Measurements from ENCODE around the gene B4GALT5.

Gene B4GALT5

DNA sequence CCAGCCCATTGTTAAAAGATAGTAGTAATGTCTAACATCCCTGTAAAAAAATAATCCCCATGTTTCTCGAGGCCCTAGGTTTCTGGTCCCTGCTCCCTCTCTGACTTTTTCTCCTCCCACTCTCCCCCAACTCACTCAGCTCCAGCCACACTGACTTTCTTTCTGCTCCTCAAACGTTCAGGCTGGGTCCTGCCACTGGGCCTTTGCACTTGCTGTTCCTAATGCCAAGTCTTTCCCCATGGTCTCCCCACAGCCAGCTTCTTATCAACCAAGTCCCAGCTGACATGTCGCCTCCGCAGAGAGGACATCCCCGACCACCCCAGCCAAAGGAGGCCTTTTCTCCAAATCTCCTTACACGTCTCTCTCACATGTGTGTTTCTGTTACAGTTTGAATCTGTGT is 123.9 kb downstream of the B4GALT5 start:
- no peak for DNase-seq

DNA sequence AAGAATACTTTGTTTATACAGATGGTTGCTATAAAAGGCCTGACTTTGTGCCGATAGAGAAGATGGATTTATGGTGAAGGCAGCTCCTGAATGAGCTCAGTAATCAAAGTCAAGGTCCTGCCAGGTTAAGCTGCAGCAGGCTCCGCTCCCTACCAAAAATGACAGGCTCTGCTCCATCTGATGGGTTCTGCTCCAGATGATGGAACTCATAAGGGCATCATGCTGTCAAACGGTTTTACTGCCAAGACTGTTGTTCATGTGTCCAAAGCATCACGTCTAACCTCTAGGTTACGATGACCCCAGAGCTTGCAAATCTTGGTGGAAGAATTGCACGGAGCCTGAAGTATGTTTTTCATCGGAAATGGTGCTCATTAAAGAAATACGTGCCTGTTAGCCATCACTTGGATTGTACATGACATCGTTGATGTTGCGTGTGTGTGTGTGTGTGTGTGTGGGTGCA is 126.5 kb downstream of the B4GALT5 start:
- no peak for DNase-seq

DNA sequence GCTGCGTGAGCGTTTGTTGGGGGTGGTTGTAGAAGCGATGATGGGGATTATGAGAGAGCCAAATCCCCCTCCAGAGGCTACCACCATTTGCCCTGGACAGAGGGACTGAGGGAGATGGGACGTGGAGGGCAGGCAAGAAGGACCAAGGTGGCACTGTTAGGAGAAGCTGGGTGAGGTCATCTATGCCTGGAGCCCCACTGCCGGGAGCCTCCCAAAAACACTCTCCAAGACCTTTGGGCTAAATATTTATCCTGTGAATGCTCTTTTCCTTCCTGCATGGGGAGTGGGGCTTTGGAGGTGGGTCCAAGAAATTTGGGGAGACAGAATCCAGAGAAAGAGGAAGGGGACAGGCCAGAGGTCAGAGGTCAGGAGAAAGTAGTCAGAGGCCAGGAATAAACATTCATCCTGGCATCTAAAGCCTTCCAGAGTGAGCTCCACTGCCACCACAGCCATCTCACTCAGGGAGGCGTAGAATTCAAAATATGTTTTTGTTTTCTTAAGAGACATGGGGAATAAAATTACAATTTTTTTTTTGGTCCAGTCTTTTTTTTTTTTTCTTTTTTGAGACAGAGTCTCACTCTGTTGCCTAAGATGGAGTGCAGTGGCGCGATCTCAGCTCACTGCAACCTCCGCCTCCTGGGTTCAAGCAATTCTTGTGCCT is 128.0 kb downstream of the B4GALT5 start:
- DNase-seq = no peak

DNA sequence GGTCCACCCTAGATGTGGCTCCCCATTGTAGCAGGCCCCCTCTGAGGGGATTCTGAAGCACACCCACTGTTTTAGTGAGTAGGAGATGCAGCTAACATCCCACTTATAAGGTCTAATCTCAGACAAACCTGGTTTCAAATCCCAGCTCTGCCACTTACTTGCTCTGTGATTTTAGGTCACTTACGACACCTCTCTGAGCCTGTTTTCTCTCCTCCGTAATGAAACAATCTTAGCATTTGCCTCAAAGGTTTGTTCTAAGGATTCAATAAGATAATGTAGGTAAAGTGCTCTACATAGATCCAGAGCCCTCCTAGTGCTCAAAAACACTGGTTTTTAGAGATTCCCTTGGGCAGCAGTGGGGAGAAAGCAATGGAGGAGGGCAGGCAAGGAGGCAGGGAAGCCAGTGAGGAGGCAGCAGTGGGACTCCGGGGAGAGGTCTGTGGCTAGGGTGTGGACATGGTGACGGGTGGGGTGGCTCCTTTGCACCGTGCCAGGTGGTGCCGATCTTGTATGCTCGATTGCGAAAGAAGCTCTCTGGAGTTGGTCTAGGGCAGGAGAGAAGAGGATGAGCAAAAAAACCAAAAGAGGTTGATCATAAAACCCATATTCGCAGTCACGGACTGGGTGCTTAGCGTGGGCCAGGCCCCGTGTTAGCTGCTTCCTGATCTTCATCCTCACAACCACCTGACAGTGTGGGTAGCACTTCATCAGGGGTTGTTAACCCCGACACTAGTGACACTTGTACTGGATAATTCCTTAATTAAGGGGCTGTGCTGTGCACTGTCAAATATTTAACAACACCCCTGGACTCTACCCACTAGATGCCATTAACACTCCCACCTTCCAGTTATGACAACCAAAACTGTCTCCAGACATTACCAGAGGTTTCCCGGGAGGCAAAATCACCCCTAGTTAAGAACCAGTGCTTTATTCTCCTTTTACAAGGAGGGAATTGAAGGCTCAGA is 129.0 kb downstream of the B4GALT5 start:
- DNase-seq = no peak

DNA sequence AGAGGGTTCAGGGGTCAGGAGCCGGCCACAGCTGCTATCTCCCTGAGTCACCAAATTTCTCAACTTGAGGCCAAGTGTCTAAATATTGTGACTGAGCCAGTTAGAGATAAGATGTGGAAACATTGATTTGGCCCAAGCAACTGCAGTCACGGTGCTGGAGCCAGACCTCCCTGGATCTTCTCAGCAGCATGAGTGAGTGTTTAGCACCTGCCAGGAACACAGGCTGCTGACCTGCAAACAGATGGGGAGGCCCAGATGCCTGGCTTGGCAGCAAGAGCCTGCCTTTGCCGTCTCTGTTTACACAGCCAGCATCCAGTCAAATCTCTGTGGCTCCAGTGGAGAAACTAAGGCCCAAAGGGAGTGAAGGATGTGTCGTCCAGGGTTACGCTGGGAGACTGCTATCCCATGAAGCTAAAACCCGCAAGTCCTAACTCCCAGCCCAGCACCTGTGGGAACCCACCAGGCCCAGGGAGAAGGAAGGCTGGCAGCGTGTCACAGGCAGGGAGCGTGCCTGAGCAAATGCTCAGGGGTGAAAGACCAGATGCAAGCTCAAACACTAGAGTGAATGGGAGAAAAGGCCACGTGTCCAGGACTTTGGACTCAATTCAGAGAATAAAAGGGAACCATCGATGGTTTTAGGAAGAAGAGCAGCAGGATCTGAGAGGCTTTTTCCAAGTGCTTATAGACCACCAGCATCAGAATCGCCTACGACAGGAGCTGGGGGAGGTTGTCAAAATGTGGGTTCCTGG is 129.8 kb downstream of the B4GALT5 start:
- DNase-seq = no peak

DNA sequence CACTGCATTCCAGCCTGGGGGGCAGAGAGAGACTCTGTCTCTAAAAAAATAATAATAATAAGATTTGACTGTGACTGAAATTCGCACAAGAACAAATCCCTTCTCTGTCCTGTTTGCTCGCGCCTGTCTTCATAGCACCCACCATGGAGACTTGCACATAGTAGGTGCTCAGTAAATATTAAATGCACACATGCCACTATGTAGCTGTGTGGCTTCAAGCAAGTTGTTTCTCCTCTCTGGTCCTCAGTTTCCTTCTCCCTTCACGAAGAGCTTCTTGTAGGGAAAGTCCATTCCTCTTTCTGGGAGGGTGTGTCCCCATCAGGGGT is 130.4 kb downstream of the B4GALT5 start:
- DNase-seq = no peak
